K562 (cell line): ENCODE measurements around the gene ABCA3. TPM values are rescaled to one million over a fixed set of nuclear protein-coding genes. Genes with fewer than 3 reads are reported as not detected.

ENCODE experiments used
- ATAC-seq: fragments of 200-7000 bp; cut with Tn5 transposase; 3 replicates; pipeline ENCODE4 v1.9.1; 2020; ENCODE audit warnings: moderate library complexity
- BruUV-seq: library from RNA; stranded (reverse); fragments of 400-500 nt; replicated peaks from 2 replicates; lab custom pipeline; 2021; lab: Mats Ljungman, UMichigan
- CTCF ChIA-PET: fragments of 300-600 bp; formaldehyde crosslinking; extraction: SDS; loops from one replicate; lab custom pipeline; 2021; ENCODE audit warnings: low intra/inter-chr PET ratio; lab: Yijun Ruan, JAX
- POLR2A ChIA-PET: fragments of 300-600, 350-650 bp; sonication (Branson Sonifier 250); formaldehyde crosslinking; extraction: SDS; loops from one replicate; lab custom pipeline; 2021; ENCODE audit warnings: antibody characterized with exemption, inconsistent platforms; lab: Yijun Ruan, JAX
- DNase-seq, 4 experiments: peaks; one replicate each; pipeline versions ENCODE4 v3.0.0 to v3.0.0-alpha.2; 2011 to 2018; ENCODE audit warnings: low spot score in 3 of 4, mixed read lengths in 3 of 4; ENCODE audit errors: extremely low read depth in 1 of 4
- FAIRE-seq: peaks from 2 replicates; lab custom pipeline; 2011; peaks lifted over from hg19 to GRCh38; lab: Jason Lieb, UNC
- H2AFZ ChIP-seq: 2 replicates; pipeline ENCODE4 v1.6.0; 2011; ENCODE audit warnings: low read depth, low read length, control low read depth, inconsistent platforms
- H3K27ac ChIP-seq: fragments of 200-600 bp; 3 replicates; pipeline ENCODE4 v1.8.0; 2011; ENCODE audit warnings: low read depth, mild to moderate bottlenecking, control low read depth, inconsistent platforms, low read length, moderate library complexity, mixed read lengths; ENCODE audit errors: extremely low read depth
- H3K27me3 ChIP-seq, 2 experiments: fragments of 300-600 bp in 1 of 2; 2 replicates in 1 of 2; 3 replicates in 1 of 2; pipeline versions ENCODE4 v1.6.0 to v1.8.0; 2011; ENCODE audit warnings: inconsistent platforms in 2 of 2, low read length in 2 of 2, mild to moderate bottlenecking in 1 of 2, mixed read lengths in 1 of 2, moderate library complexity in 1 of 2; ENCODE audit not compliant: control insufficient read depth in 2 of 2, insufficient read depth in 2 of 2
- H3K36me3 ChIP-seq: fragments of 300-600 bp; 3 replicates; pipeline ENCODE4 v1.8.0; 2011; ENCODE audit warnings: mild to moderate bottlenecking, low read length, inconsistent platforms; ENCODE audit not compliant: control insufficient read depth, insufficient read depth
- H3K4me1 ChIP-seq, 2 experiments: fragments of 200-600 bp in 1 of 2; replicated peaks in 1 of 2; 2 replicates in 1 of 2; 3 replicates in 1 of 2; pipeline versions ENCODE4 v1.5.1 to v1.8.0; 2011; ENCODE audit warnings: inconsistent platforms in 2 of 2, low read length in 2 of 2, mild to moderate bottlenecking in 1 of 2, mixed read lengths in 1 of 2, moderate library complexity in 1 of 2; ENCODE audit not compliant: control insufficient read depth in 2 of 2, insufficient read depth in 2 of 2
- H3K4me2 ChIP-seq: 2 replicates; pipeline ENCODE4 v1.6.1; 2011; ENCODE audit warnings: low read length, control low read depth, inconsistent platforms, mixed read lengths; ENCODE audit not compliant: insufficient read depth
- H3K4me3 ChIP-seq: fragments of 200-600 bp; sonication (generic), shearing (Covaris generic); 2 replicates; pipeline ENCODE4 v1.5.1; 2016; ENCODE audit warnings: control low read depth, inconsistent platforms
- H3K79me2 ChIP-seq: fragments of 200-600 bp; 3 replicates; pipeline ENCODE4 v1.8.0; 2011; ENCODE audit warnings: low read length, inconsistent platforms; ENCODE audit not compliant: control insufficient read depth, insufficient read depth
- H3K9ac ChIP-seq, 2 experiments: 2 replicates each; pipeline versions ENCODE4 v1.6.0 to v1.6.1; 2011; ENCODE audit warnings: low read depth in 2 of 2, low read length in 2 of 2, control low read depth in 1 of 2, inconsistent platforms in 1 of 2, mild to moderate bottlenecking in 1 of 2, mixed read lengths in 1 of 2; ENCODE audit not compliant: insufficient read depth in 1 of 2
- H3K9me1 ChIP-seq: one replicate; pipeline ENCODE4 v1.6.0; 2011; ENCODE audit warnings: inconsistent platforms, mild to moderate bottlenecking, low read length, moderate library complexity; ENCODE audit not compliant: control insufficient read depth, insufficient read depth
- H3K9me3 ChIP-seq: replicated peaks from 2 replicates; pipeline ENCODE4 v1.5.1; 2011; ENCODE audit warnings: low read depth, low read length, inconsistent platforms; ENCODE audit not compliant: control insufficient read depth, insufficient read depth
- H4K20me1 ChIP-seq: replicated peaks from 2 replicates; pipeline ENCODE4 v1.6.1; 2011; ENCODE audit warnings: low read length, inconsistent platforms, mixed read lengths; ENCODE audit not compliant: control insufficient read depth, insufficient read depth
- FIP1L1 ChIP-seq: fragments of 200-400 bp; formaldehyde crosslinking; IDR thresholded peaks from 2 replicates; pipeline ENCODE4 v1.6.1; 2018; ENCODE audit warnings: mild to moderate bottlenecking, low read depth, low read length; ENCODE audit not compliant: poor library complexity, severe bottlenecking
- HES1 ChIP-seq: fragments of 450-650 bp; IDR thresholded peaks from 2 replicates; pipeline ENCODE4 v1.6.1; 2016; ENCODE audit warnings: low read depth, mild to moderate bottlenecking, moderate library complexity
- HNRNPLL ChIP-seq: fragments of 200-400 bp; formaldehyde crosslinking; IDR thresholded peaks from 2 replicates; pipeline ENCODE4 v1.6.1; 2017; ENCODE audit warnings: low read length, low read depth, mild to moderate bottlenecking; ENCODE audit not compliant: poor library complexity, severe bottlenecking
- KLF6 ChIP-seq: fragments of 250-450 bp; sonication (Bioruptor Pico); IDR thresholded peaks from 2 replicates; pipeline ENCODE4 v1.4.0; 2020; ENCODE audit warnings: mild to moderate bottlenecking, moderate library complexity, borderline replicate concordance
- POLR2A ChIP-seq: fragments of 450-650 bp; conservative IDR thresholded peaks from 2 replicates; pipeline ENCODE4 v1.6.1; 2016
- POLR2AphosphoS2 ChIP-seq: IDR thresholded peaks from 2 replicates; pipeline ENCODE4 v1.6.1; 2012; ENCODE audit warnings: low read length, improper control_type of control experiment
- POLR2G ChIP-seq: fragments of 200-400 bp; formaldehyde crosslinking; IDR thresholded peaks from 2 replicates; pipeline ENCODE4 v1.6.1; 2017; ENCODE audit warnings: low read depth, mild to moderate bottlenecking, antibody characterized with exemption, low read length, moderate library complexity
- RBFOX2 ChIP-seq: fragments of 200-400 bp; formaldehyde crosslinking; IDR thresholded peaks from 2 replicates; pipeline ENCODE4 v1.6.1; 2017; ENCODE audit warnings: low read depth, mild to moderate bottlenecking, low read length, moderate library complexity
- RBM22 ChIP-seq: fragments of 200-400 bp; formaldehyde crosslinking; IDR thresholded peaks from 2 replicates; pipeline ENCODE4 v1.6.1; 2018; ENCODE audit warnings: low read length, low read depth; ENCODE audit not compliant: poor library complexity, severe bottlenecking
- WHSC1 ChIP-seq: IDR thresholded peaks from one replicate; pipeline ENCODE4 v1.6.1; 2012; ENCODE audit warnings: low read length, control low read depth, inconsistent platforms
- ZBTB33 ChIP-seq: sonication (generic); formaldehyde crosslinking; IDR thresholded peaks from 2 replicates; pipeline ENCODE4 v1.8.1; 2023; ENCODE audit warnings: mild to moderate bottlenecking, missing genetic modification reagents
- ZBTB7A ChIP-seq: IDR thresholded peaks from 2 replicates; pipeline ENCODE4 v1.6.1; 2011; ENCODE audit warnings: low read depth, mild to moderate bottlenecking, low read length, moderate library complexity, borderline replicate concordance; ENCODE audit not compliant: control insufficient read depth
- ZKSCAN1 ChIP-seq: fragments of 150-350 bp; IDR thresholded peaks from 2 replicates; pipeline ENCODE4 v1.6.1; 2016; ENCODE audit warnings: low read depth, low read length
- ZNF57 ChIP-seq: fragments of 450-650 bp; formaldehyde crosslinking; IDR thresholded peaks from 2 replicates; pipeline ENCODE4 v1.4.0; 2020; ENCODE audit warnings: mild to moderate bottlenecking, moderate library complexity
- ZNF644 ChIP-seq: fragments of 200-800 bp; sonication (Bioruptor generic); IDR thresholded peaks from 2 replicates; pipeline ENCODE4 v1.6.1; 2016; ENCODE audit warnings: low read depth, missing genetic modification characterization, missing compliant biosample characterization
- WGBS: fragments of 100-300 bp; shearing (Covaris generic); methylation state at CpG from one replicate; pipeline ENCODE4 v1.1.6; 2016; ENCODE audit warnings: low coverage, mixed read lengths; ENCODE audit not compliant: insufficient coverage; ENCODE audit errors: missing lambda C conversion rate; 5-methylcytosine and 5-hydroxymethylcytosine counted together
- in situ Hi-C: fragments of 300-500 bp; cut with MboI; formaldehyde crosslinking; loops from 4 replicates; pipeline ENCODE4 v1.15.0; 2018; ENCODE audit warnings: inconsistent platforms, mixed read lengths
- intact Hi-C: fragments of 100-400 bp; cut with micrococcal nuclease; formaldehyde crosslinking; loops from 2 replicates; pipeline ENCODE4 v1.14.2; 2022
- polyA plus RNA-seq, 8 experiments: library from polyadenylated mRNA; depleted of rRNA in 4 of 8; stranded (reverse) in 5 of 8; unstranded in 3 of 8; fragments of >200 nt; fragmentation: Nextera tagmentation in 2 of 8; fragmentation: Illumina TruSeq in 1 of 8; extraction: Ambion mirVana in 2 of 8; extraction: Trizol in 1 of 8; gene quantifications; 2 replicates each; pipeline versions ENCODE4 v1.2.1 to v1.2.3, GENCODE V29; 2011 to 2014; ENCODE audit warnings: inconsistent platforms in 1 of 8, missing spikeins in 1 of 8
- total RNA-seq, 7 experiments: library from RNA; depleted of rRNA in 6 of 7; stranded (reverse); fragments of >200 nt in 6 of 7; fragmentation: Illumina TruSeq in 2 of 7; extraction: Trizol in 2 of 7; gene quantifications; 2 replicates each; pipeline versions ENCODE4 v1.2.1 to v1.2.3, GENCODE V29; 2011 to 2021; ENCODE audit warnings: low replicate concordance in 1 of 7

The ABCA3 gene
- total and polyA plus RNA-seq, 9 of the 15 experiments (the other 6 are each of a cell fraction or from before 2014, with no cell fraction given): 0.66 to 23.7 (median 6.9) TPM

- no peak for TF ChIP-seq HES1
- TF ChIP-seq, all 486 proteins: peak for 1
These were observed 105.7 kb downstream of the ABCA3 start (continued) for GRCh38 chr16:2234813-2235170.

GRCh38 chr16:2233872-2234812, 106.4 kb downstream of the ABCA3 start:
- intact Hi-C loops: no loop called here
- Histone ChIP-seq H3K4me2 (no peak overlapping the region), H3K9ac (no peak overlapping the region), H3K27me3 (no peaks in the 10 kb centered on the region), H3K4me3 (no peak overlapping the region), H3K4me1 (peaks cover 0 to 64% of the 10 kb centered on the region in 2 experiments; a peak in 2 of 5 replicates), H3K79me2 (no peaks in the 10 kb centered on the region), H3K36me3 (peaks cover 78% of the 10 kb centered on the region; the same call in 2 of the 3 replicates), H3K27ac (no peak overlapping the region), H3K9me1 (no peaks in the 10 kb centered on the region), H3K9me3 (no peaks in the 10 kb centered on the region), H4K20me1 (no peaks in the 10 kb centered on the region), H2AFZ (no peak overlapping the region)
- FAIRE-seq: no peak
- no peak for DNase-seq
- WGBS: 95% methylated on average over 29 of the region's 51 CpGs
- ATAC-seq: no peak
- BruUV-seq: no TSS peak
- CTCF ChIA-PET: no interaction called here
- in situ Hi-C loops: no loop called here
- POLR2A ChIA-PET: interaction anchor here (0.6 to 3.7 kb wide), 6 partner anchors 8 to 40 kb away, joined by 3 to 29 read pairs (median 4); partner anchors contain the start of gene E4F1
- peak; percentile 49; the same call in 1 of the 2 replicates for TF ChIP-seq ZBTB33
- peak; percentile 43 for TF ChIP-seq RBM22
- TF ChIP-seq RBFOX2: peak; percentile 57
- TF ChIP-seq POLR2AphosphoS2: 0 out of 2 replicates have a peak, but pooled peaks have one; percentile 7
- no peak for TF ChIP-seq WHSC1
- TF ChIP-seq FIP1L1: peak; percentile 73
- TF ChIP-seq ZBTB7A: no peak
- TF ChIP-seq HNRNPLL: no peak
- TF ChIP-seq POLR2A: 0 out of 2 replicates have a peak, but pooled peaks have one; percentile 17
- no peak for TF ChIP-seq ZNF644 (tag)
- peak; percentile 71 for TF ChIP-seq POLR2G
- no peak for TF ChIP-seq KLF6
- TF ChIP-seq ZNF57 (CRISPR knock-in tag): no peak
- TF ChIP-seq ZKSCAN1: peak; percentile 67; the same call in 1 of the 2 replicates
